IMR-90 (cell line): ENCODE results near the gene TIGD1. TPM values are rescaled to one million over a fixed set of nuclear protein-coding genes. Genes with fewer than 3 reads are reported as not detected.

Source experiments
- ATAC-seq: fragments of 200-7000 bp; cut with Tn5 transposase; 2 replicates; pipeline ENCODE4 v1.9.1; 2020; ENCODE audit warnings: low read depth, mild to moderate bottlenecking, moderate library complexity
- BruUV-seq: library from RNA; stranded (reverse); fragments of 400-500 nt; replicated peaks from 2 replicates; lab custom pipeline; 2021; lab: Mats Ljungman, UMichigan
- CTCF ChIA-PET: fragments of 300-600 bp; formaldehyde crosslinking; extraction: SDS; loops from one replicate; lab custom pipeline; 2021; ENCODE audit warnings: antibody characterized with exemption; lab: Yijun Ruan, JAX
- POLR2A ChIA-PET: fragments of 300-600 bp; sonication (Branson Sonifier 250); formaldehyde crosslinking; loops from one replicate; lab custom pipeline; 2022; ENCODE audit warnings: antibody characterized with exemption; ENCODE audit not compliant: unreplicated experiment; lab: Charles Lee
- DNase-seq: peaks from one replicate; pipeline ENCODE4 v3.0.0; 2013
- H2AFZ ChIP-seq: replicated peaks from 2 replicates; pipeline ENCODE3; 2013; ENCODE audit warnings: low read length, mild to moderate bottlenecking; ENCODE audit not compliant: poor library complexity
- H2AK5ac ChIP-seq: 2 replicates; pipeline ENCODE4 v1.6.1; 2013; ENCODE audit warnings: low read depth, low read length, inconsistent platforms
- H2AK9ac ChIP-seq: replicated peaks from 2 replicates; pipeline ENCODE3; 2013; ENCODE audit warnings: mild to moderate bottlenecking, low read depth, low read length, moderate library complexity; ENCODE audit not compliant: poor library complexity
- H2BK120ac ChIP-seq: 2 replicates; pipeline ENCODE4 v1.6.1; 2013; ENCODE audit warnings: low read depth, low read length, inconsistent platforms
- H2BK15ac ChIP-seq: 3 replicates; pipeline ENCODE4 v1.6.1; 2013; ENCODE audit warnings: low read depth, low read length, inconsistent platforms
- H2BK20ac ChIP-seq: 2 replicates; pipeline ENCODE4 v1.6.1; 2013; ENCODE audit warnings: low read depth, mild to moderate bottlenecking, inconsistent platforms, low read length, moderate library complexity
- H2BK5ac ChIP-seq: 2 replicates; pipeline ENCODE4 v1.6.1; 2013; ENCODE audit warnings: mild to moderate bottlenecking, low read depth, low read length, inconsistent platforms; ENCODE audit not compliant: poor library complexity, severe bottlenecking
- H3K14ac ChIP-seq: replicated peaks from 2 replicates; pipeline ENCODE4 v1.6.1; 2013; ENCODE audit warnings: low read depth, low read length, inconsistent platforms
- H3K18ac ChIP-seq: 2 replicates; pipeline ENCODE4 v1.6.1; 2013; ENCODE audit warnings: low read depth, low read length, control low read depth
- H3K23ac ChIP-seq: 2 replicates; pipeline ENCODE4 v1.6.1; 2013; ENCODE audit warnings: low read depth, low read length, inconsistent platforms
- H3K27ac ChIP-seq: 2 replicates; pipeline ENCODE4 v1.5.1; 2013; ENCODE audit warnings: mild to moderate bottlenecking, control low read depth, low read length; ENCODE audit not compliant: insufficient read depth
- H3K27me3 ChIP-seq: 2 replicates; pipeline ENCODE4 v1.6.1; 2013; ENCODE audit warnings: low read length; ENCODE audit not compliant: control insufficient read depth, insufficient read depth
- H3K36me3 ChIP-seq: 2 replicates; pipeline ENCODE4 v1.6.1; 2013; ENCODE audit warnings: low read length, mixed read lengths; ENCODE audit not compliant: control insufficient read depth, insufficient read depth
- H3K4ac ChIP-seq: 2 replicates; pipeline ENCODE4 v1.6.1; 2013; ENCODE audit warnings: low read depth, low read length, inconsistent platforms
- H3K4me1 ChIP-seq: 2 replicates; pipeline ENCODE4 v1.6.1; 2013; ENCODE audit warnings: low read length, mixed read lengths; ENCODE audit not compliant: control insufficient read depth, insufficient read depth
- H3K4me2 ChIP-seq: 2 replicates; pipeline ENCODE4 v1.6.1; 2013; ENCODE audit warnings: low read depth, mild to moderate bottlenecking, control low read depth, low read length, moderate library complexity
- H3K4me3 ChIP-seq: 2 replicates; pipeline ENCODE4 v1.5.1; 2013; ENCODE audit warnings: low read depth, mild to moderate bottlenecking, control low read depth, low read length, moderate library complexity; ENCODE audit not compliant: insufficient read depth
- H3K56ac ChIP-seq: 2 replicates; pipeline ENCODE4 v1.6.1; 2013; ENCODE audit warnings: low read length, inconsistent platforms; ENCODE audit not compliant: insufficient read depth; ENCODE audit errors: extremely low read depth
- H3K79me1 ChIP-seq, 2 experiments: 2 replicates each; pipeline ENCODE4 v1.6.1; 2013; ENCODE audit warnings: low read length in 2 of 2, inconsistent platforms in 1 of 2, low read depth in 1 of 2
- H3K9ac ChIP-seq: 2 replicates; pipeline ENCODE4 v1.6.1; 2013; ENCODE audit warnings: low read depth, low read length, control low read depth
- H3K9me1 ChIP-seq: 2 replicates; pipeline ENCODE4 v1.6.1; 2013; ENCODE audit warnings: low read length, inconsistent platforms; ENCODE audit not compliant: insufficient read depth
- H3K9me3 ChIP-seq: 2 replicates; pipeline ENCODE4 v1.6.1; 2013; ENCODE audit warnings: low read length; ENCODE audit not compliant: control insufficient read depth, insufficient read depth
- H4K20me1 ChIP-seq: 2 replicates; pipeline ENCODE4 v1.6.1; 2013; ENCODE audit warnings: low read length, inconsistent platforms; ENCODE audit not compliant: insufficient read depth
- H4K5ac ChIP-seq: 2 replicates; pipeline ENCODE4 v1.6.1; 2013; ENCODE audit warnings: mild to moderate bottlenecking, low read depth, low read length, control low read depth
- H4K8ac ChIP-seq, 2 experiments: 2 replicates each; pipeline ENCODE4 v1.6.1; 2013; ENCODE audit warnings: low read depth in 2 of 2, low read length in 2 of 2, control low read depth in 1 of 2, inconsistent platforms in 1 of 2
- H4K91ac ChIP-seq: 2 replicates; pipeline ENCODE4 v1.6.1; 2013; ENCODE audit warnings: low read depth, low read length, inconsistent platforms; ENCODE audit not compliant: insufficient read depth
- BHLHE40 ChIP-seq: fragments of 150-350 bp; IDR thresholded peaks from 2 replicates; pipeline ENCODE4 v1.6.1; 2016; ENCODE audit warnings: mild to moderate bottlenecking, low read depth, low read length
- CEBPB ChIP-seq: IDR thresholded peaks from 2 replicates; pipeline ENCODE4 v1.6.1; 2012; ENCODE audit warnings: low read depth, low read length, improper control_type of control experiment
- CHD1 ChIP-seq: IDR thresholded peaks from 2 replicates; pipeline ENCODE4 v1.6.1; 2012; ENCODE audit warnings: low read depth, low read length, improper control_type of control experiment
- CTCF ChIP-seq: conservative IDR thresholded peaks from 2 replicates; pipeline ENCODE4 v1.5.1; 2012; ENCODE audit warnings: mild to moderate bottlenecking, low read depth, low read length, improper control_type of control experiment
- ELK1 ChIP-seq: fragments of 150-350 bp; IDR thresholded peaks from 2 replicates; pipeline ENCODE4 v1.6.1; 2016; ENCODE audit warnings: low read depth, mild to moderate bottlenecking, low read length, moderate library complexity, borderline replicate concordance
- POLR2A ChIP-seq: IDR thresholded peaks from 2 replicates; pipeline ENCODE4 v1.6.1; 2012; ENCODE audit warnings: mild to moderate bottlenecking, low read depth, low read length
- RAD21 ChIP-seq: IDR thresholded peaks from 2 replicates; pipeline ENCODE4 v1.6.1; 2012; ENCODE audit warnings: low read length, improper control_type of control experiment
- RFX5 ChIP-seq: IDR thresholded peaks from 2 replicates; pipeline ENCODE4 v1.8.0; 2012; ENCODE audit warnings: low read depth, mild to moderate bottlenecking, low read length, moderate library complexity
- SMC3 ChIP-seq: fragments of 150-350 bp; IDR thresholded peaks from 2 replicates; pipeline ENCODE4 v1.6.1; 2016; ENCODE audit warnings: low read depth, mild to moderate bottlenecking, antibody characterized with exemption, low read length, moderate library complexity
- WGBS, 2 experiments: methylation state at CpG; one replicate each; pipeline versions ENCODE4 v1.1.5 to v1.1.7; 2013; ENCODE audit warnings: missing lambda C conversion rate in 2 of 2; ENCODE audit not compliant: insufficient read length in 1 of 2; ENCODE audit errors: extremely low coverage in 2 of 2; 5-methylcytosine and 5-hydroxymethylcytosine counted together
- dilution Hi-C: fragments of 300-500 bp; cut with HindIII; formaldehyde crosslinking; loops from one replicate; pipeline ENCODE4 v1.14.3; 2018; ENCODE audit warnings: low sequenced_read_pairs; ENCODE audit not compliant: unreplicated experiment
- in situ Hi-C: fragments of 300-500 bp; cut with MboI; formaldehyde crosslinking; loops from 3 replicates; pipeline ENCODE4 v1.14.3; 2019; ENCODE audit warnings: low sequenced_read_pairs, inconsistent platforms, mixed read lengths
- intact Hi-C: fragments of 100-400 bp; cut with micrococcal nuclease; formaldehyde crosslinking; loops from 2 replicates; pipeline ENCODE4 v1.10.0; 2022
- polyA plus RNA-seq, 3 experiments: library from polyadenylated mRNA; depleted of rRNA; stranded (reverse); fragments of >200 nt; gene quantifications; 2 replicates each; pipeline ENCODE4 v1.2.3, GENCODE V29; 2012; ENCODE audit warnings: low replicate concordance in 1 of 3
- total RNA-seq: library from RNA; depleted of rRNA; stranded (reverse); fragments of >200 nt; gene quantifications from 2 replicates; pipeline ENCODE4 v1.2.3, GENCODE V29; 2012

The TIGD1 gene
- total and polyA plus RNA-seq, 2 of the 4 experiments (the other 2 are of a cell fraction): 2.7 to 2.9 TPM

GRCh38 chr2:232549655-232550353, 553 bp downstream of the TIGD1 start:
- Histone ChIP-seq H2AFZ (peak overlapping the region; percentile 96), H3K27me3 (no peaks in the 10 kb centered on the region), H4K20me1 (peaks cover 26% of the 10 kb centered on the region), H3K23ac (peak overlapping the region; percentile 61), H3K36me3 (peaks cover 7% of the 10 kb centered on the region; the same call in 1 of the 2 replicates), H4K8ac (peak overlapping the region; percentile 86 to 90), H2AK9ac (peak overlapping the region; percentile 97), H2BK5ac (peak overlapping the region; percentile 71), H3K4me1 (no peaks in the 10 kb centered on the region), H3K9me1 (peaks cover 14% of the 10 kb centered on the region), H2BK20ac (no peak overlapping the region), H3K9ac (peak overlapping the region; percentile 94), H3K27ac (peak overlapping the region; percentile 95), H3K18ac (peak overlapping the region; percentile 72), H3K79me1 (peaks cover 22 to 63% of the 10 kb centered on the region in 2 experiments), H3K56ac (peak overlapping the region; percentile 63), H3K4me2 (peak overlapping the region; percentile 79), H3K4me3 (peak overlapping the region; percentile 71), H3K9me3 (no peaks in the 10 kb centered on the region), H4K91ac (peak overlapping the region; percentile 62; the same call in 1 of the 2 replicates), H3K14ac (peak overlapping the region; percentile 95), H2BK15ac (no peak overlapping the region), H3K4ac (peak overlapping the region; percentile 74), H2BK120ac (no peak overlapping the region), H4K5ac (peak overlapping the region; percentile 79), H2AK5ac (peak overlapping the region; percentile 23; the same call in 1 of the 2 replicates)
- dilution Hi-C loops (no loop called here), intact Hi-C loops (no loop called here), in situ Hi-C loops (no loop called here)
- ChIA-PET CTCF (no interaction called here), POLR2A (no interaction called here)
- ATAC-seq (no peak), DNase-seq (no peak)
- 0% methylated on average over 1 of the region's 21 CpGs; no CpG with 5 or more reads in 1 of the 2 experiments for WGBS, 2 experiments
- BruUV-seq: no TSS peak
- TF ChIP-seq RAD21 (no peak), RFX5 (no peak), CEBPB (no peak), CHD1 (no peak), CTCF (no peak), POLR2A (no peak), BHLHE40 (no peak), SMC3 (no peak), ELK1 (no peak)
